NT2/D1 (cell line): ENCODE measurements around the gene MBOAT1.

Experiments used
- SUZ12 ChIP-seq: IDR thresholded peaks from 2 replicates; pipeline ENCODE4 v1.6.1; 2011; ENCODE audit not compliant: insufficient read length, insufficient read depth; ENCODE audit errors: extremely low read depth
- YY1 ChIP-seq: IDR thresholded peaks from 2 replicates; pipeline ENCODE4 v1.6.1; 2011; ENCODE audit not compliant: insufficient read length, insufficient read depth

DNA sequence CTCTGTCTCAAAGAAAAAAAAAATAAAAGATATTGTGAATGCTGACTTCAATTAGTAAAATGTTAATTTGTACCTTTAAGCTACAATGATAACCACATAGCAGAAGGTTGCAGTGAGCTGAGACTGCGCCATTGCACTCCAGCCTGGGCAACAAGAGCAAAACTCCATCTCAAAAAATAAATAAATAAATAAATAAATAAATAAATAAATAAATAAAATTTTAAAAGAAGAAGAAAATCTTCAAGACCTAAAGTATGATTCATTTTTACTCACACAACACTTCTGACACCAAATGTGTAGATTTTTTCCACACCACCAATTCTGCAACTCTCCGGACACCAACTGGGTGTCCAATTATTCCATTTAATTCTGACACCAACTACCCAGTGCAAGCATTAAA lies 28.8 kb upstream of the MBOAT1 start:
- TF ChIP-seq YY1, result no peak
- TF ChIP-seq SUZ12, result no peak
